Measurements from ENCODE around the gene HSPBP1.

- TF ChIP-seq, protein P1, sequence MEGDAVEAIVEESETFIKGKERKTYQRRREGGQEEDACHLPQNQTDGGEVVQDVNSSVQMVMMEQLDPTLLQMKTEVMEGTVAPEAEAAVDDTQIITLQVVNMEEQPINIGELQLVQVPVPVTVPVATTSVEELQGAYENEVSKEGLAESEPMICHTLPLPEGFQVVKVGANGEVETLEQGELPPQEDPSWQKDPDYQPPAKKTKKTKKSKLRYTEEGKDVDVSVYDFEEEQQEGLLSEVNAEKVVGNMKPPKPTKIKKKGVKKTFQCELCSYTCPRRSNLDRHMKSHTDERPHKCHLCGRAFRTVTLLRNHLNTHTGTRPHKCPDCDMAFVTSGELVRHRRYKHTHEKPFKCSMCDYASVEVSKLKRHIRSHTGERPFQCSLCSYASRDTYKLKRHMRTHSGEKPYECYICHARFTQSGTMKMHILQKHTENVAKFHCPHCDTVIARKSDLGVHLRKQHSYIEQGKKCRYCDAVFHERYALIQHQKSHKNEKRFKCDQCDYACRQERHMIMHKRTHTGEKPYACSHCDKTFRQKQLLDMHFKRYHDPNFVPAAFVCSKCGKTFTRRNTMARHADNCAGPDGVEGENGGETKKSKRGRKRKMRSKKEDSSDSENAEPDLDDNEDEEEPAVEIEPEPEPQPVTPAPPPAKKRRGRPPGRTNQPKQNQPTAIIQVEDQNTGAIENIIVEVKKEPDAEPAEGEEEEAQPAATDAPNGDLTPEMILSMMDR (IDR thresholded peaks at IDR 0.05; ENCODE audit: insufficient read depth, low read length), result no peak
- TF ChIP-seq, protein P2, sequence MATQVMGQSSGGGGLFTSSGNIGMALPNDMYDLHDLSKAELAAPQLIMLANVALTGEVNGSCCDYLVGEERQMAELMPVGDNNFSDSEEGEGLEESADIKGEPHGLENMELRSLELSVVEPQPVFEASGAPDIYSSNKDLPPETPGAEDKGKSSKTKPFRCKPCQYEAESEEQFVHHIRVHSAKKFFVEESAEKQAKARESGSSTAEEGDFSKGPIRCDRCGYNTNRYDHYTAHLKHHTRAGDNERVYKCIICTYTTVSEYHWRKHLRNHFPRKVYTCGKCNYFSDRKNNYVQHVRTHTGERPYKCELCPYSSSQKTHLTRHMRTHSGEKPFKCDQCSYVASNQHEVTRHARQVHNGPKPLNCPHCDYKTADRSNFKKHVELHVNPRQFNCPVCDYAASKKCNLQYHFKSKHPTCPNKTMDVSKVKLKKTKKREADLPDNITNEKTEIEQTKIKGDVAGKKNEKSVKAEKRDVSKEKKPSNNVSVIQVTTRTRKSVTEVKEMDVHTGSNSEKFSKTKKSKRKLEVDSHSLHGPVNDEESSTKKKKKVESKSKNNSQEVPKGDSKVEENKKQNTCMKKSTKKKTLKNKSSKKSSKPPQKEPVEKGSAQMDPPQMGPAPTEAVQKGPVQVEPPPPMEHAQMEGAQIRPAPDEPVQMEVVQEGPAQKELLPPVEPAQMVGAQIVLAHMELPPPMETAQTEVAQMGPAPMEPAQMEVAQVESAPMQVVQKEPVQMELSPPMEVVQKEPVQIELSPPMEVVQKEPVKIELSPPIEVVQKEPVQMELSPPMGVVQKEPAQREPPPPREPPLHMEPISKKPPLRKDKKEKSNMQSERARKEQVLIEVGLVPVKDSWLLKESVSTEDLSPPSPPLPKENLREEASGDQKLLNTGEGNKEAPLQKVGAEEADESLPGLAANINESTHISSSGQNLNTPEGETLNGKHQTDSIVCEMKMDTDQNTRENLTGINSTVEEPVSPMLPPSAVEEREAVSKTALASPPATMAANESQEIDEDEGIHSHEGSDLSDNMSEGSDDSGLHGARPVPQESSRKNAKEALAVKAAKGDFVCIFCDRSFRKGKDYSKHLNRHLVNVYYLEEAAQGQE (IDR thresholded peaks at IDR 0.05; ENCODE audit: insufficient replicate concordance, low read depth), result no peak
- no peak for TF ChIP-seq POLR2AphosphoS5 (IDR thresholded peaks at IDR 0.05; ENCODE audit: low read depth)
- no peak for TF ChIP-seq GABPA (IDR thresholded peaks at IDR 0.05; ENCODE audit: low read depth)
Measured at GRCh38 chr19:55284405-55285058, 4.6 kb upstream of the HSPBP1 start.

Data from HL-60 (cell line).